ENCODE data around the gene IRAK1. TPM values are rescaled to one million over a fixed set of nuclear protein-coding genes. Genes with fewer than 3 reads are reported as not detected.

Gene IRAK1
- total RNA-seq, 2 donors from 2014 or later, result 71.0 to 83.9 TPM

GRCh38 chrX:154024271-154024670, 4.6 kb upstream of the IRAK1 start:
- H3K36me3 ChIP-seq, result no peaks in the 10 kb centered on the region
- no peak overlapping the region for H3K27ac ChIP-seq
- TF ChIP-seq CTCF (IDR thresholded peaks at IDR 0.05), result no peak
- DNase-seq (ENCODE audit: low spot score) (no peak), ATAC-seq (ENCODE audit: insufficient number of reproducible peaks, low FRiP score, low read depth) (no peak)
- no peaks in the 10 kb centered on the region for H3K27me3 ChIP-seq (replicated peaks; ENCODE audit: insufficient read depth)
- H3K9me3 ChIP-seq, result no peaks in the 10 kb centered on the region
- H3K4me1 ChIP-seq (ENCODE audit: control insufficient read depth in 1 of 2, low read depth in 2 of 2), result peaks cover 0 to 27% of the 10 kb centered on the region in 2 donors
- H3K4me3 ChIP-seq, result no peak overlapping the region

- no peak for DNase-seq (ENCODE audit: low spot score)
- Histone ChIP-seq H3K36me3 (no peaks in the 10 kb centered on the region), H3K27ac (no peak overlapping the region), H3K9me3 (no peaks in the 10 kb centered on the region), H3K27me3 (replicated peaks; ENCODE audit: insufficient read depth) (no peaks in the 10 kb centered on the region), H3K4me1 (ENCODE audit: control insufficient read depth in 1 of 2, low read depth in 2 of 2) (peaks cover 0 to 31% of the 10 kb centered on the region in 2 donors), H3K4me3 (no peak overlapping the region)
- no peak for ATAC-seq (ENCODE audit: insufficient number of reproducible peaks, low FRiP score, low read depth)
- no peak for TF ChIP-seq CTCF (IDR thresholded peaks at IDR 0.05)
These were observed 3.7 kb upstream of the IRAK1 start for GRCh38 chrX:154023276-154024000.

GRCh38 chrX:154022108-154022507, 2.4 kb upstream of the IRAK1 start:
- no peak for TF ChIP-seq CTCF (IDR thresholded peaks at IDR 0.05)
- H3K27ac ChIP-seq, result no peak overlapping the region
- H3K27me3 ChIP-seq (replicated peaks; ENCODE audit: insufficient read depth), result no peaks in the 10 kb centered on the region
- H3K4me3 ChIP-seq, result no peak overlapping the region
- no peak for ATAC-seq (ENCODE audit: insufficient number of reproducible peaks, low FRiP score, low read depth)
- DNase-seq (ENCODE audit: low spot score), result no peak
- no peaks in the 10 kb centered on the region for H3K36me3 ChIP-seq
- peaks cover 0 to 31% of the 10 kb centered on the region in 2 donors for H3K4me1 ChIP-seq (ENCODE audit: control insufficient read depth in 1 of 2, low read depth in 2 of 2)
- no peaks in the 10 kb centered on the region for H3K9me3 ChIP-seq

GRCh38 chrX:154021131-154021611, 1.5 kb upstream of the IRAK1 start:
- ATAC-seq (ENCODE audit: insufficient number of reproducible peaks, low FRiP score, low read depth) (no peak), DNase-seq (ENCODE audit: low spot score) (no peak)
- H3K4me3 ChIP-seq, result no peak overlapping the region
- no peaks in the 10 kb centered on the region for H3K9me3 ChIP-seq
- H3K27ac ChIP-seq, result peak overlapping the region; percentile 34 to 80
- no peaks in the 10 kb centered on the region for H3K27me3 ChIP-seq (replicated peaks; ENCODE audit: insufficient read depth)
- H3K36me3 ChIP-seq, result no peaks in the 10 kb centered on the region
- H3K4me1 ChIP-seq (ENCODE audit: control insufficient read depth in 1 of 2, low read depth in 2 of 2), result peaks cover 0 to 31% of the 10 kb centered on the region in 2 donors
- no peak for TF ChIP-seq CTCF (IDR thresholded peaks at IDR 0.05)

- Histone ChIP-seq H3K36me3 (no peaks in the 10 kb centered on the region), H3K4me1 (ENCODE audit: control insufficient read depth in 1 of 2, low read depth in 2 of 2) (peaks cover 0 to 26% of the 10 kb centered on the region in 2 donors), H3K9me3 (no peaks in the 10 kb centered on the region), H3K4me3 (peak overlapping the region; percentile 70), H3K27me3 (replicated peaks; ENCODE audit: insufficient read depth) (no peaks in the 10 kb centered on the region), H3K27ac (peak overlapping the region; percentile 56 to 80)
- TF ChIP-seq CTCF (IDR thresholded peaks at IDR 0.05), result no peak
- DNase-seq (ENCODE audit: low spot score) (no peak), ATAC-seq (ENCODE audit: insufficient number of reproducible peaks, low FRiP score, low read depth) (no peak)
These were observed 924 bp upstream of the IRAK1 start for GRCh38 chrX:154020536-154021115.
